GM23338 (cell line): ENCODE measurements around the gene MMAB. TPM values are rescaled to one million over a fixed set of nuclear protein-coding genes. Genes with fewer than 3 reads are reported as not detected.

Experiments used
- ATAC-seq: fragments of 200-7000 bp; cut with Tn5 transposase; 3 replicates; pipeline ENCODE4 v1.9.1; 2020
- DNase-seq: peaks from one replicate; pipeline ENCODE4 v3.0.0-alpha.2; 2015; ENCODE audit warnings: low spot score
- H2AFZ ChIP-seq: fragments of 200-600 bp; sonication (generic); 2 replicates; pipeline ENCODE4 v1.8.0; 2016; ENCODE audit warnings: antibody characterized with exemption, mild to moderate bottlenecking, moderate library complexity
- H3F3A ChIP-seq: fragments of 200-600 bp; sonication (generic); replicated peaks from 2 replicates; pipeline ENCODE4 v1.8.0; 2017; ENCODE audit warnings: antibody characterized with exemption, mixed run types, low read depth
- H3K27ac ChIP-seq: fragments of 200-600 bp; sonication (generic); 2 replicates; pipeline ENCODE4 v1.6.1; 2016; ENCODE audit warnings: low read depth
- H3K27me3 ChIP-seq: fragments of 200-600 bp; sonication (generic); 2 replicates; pipeline ENCODE4 v1.8.0; 2016; ENCODE audit warnings: mild to moderate bottlenecking, mixed run types, moderate library complexity; ENCODE audit not compliant: insufficient read depth
- H3K36me3 ChIP-seq: fragments of 200-600 bp; sonication (generic); 2 replicates; pipeline ENCODE4 v1.8.0; 2016; ENCODE audit warnings: mild to moderate bottlenecking; ENCODE audit not compliant: insufficient read depth
- H3K4me1 ChIP-seq: fragments of 200-600 bp; sonication (generic); 2 replicates; pipeline ENCODE4 v1.8.0; 2016; ENCODE audit warnings: mild to moderate bottlenecking, moderate library complexity; ENCODE audit not compliant: insufficient read depth
- H3K4me2 ChIP-seq: fragments of 200-600 bp; sonication (generic); 2 replicates; pipeline ENCODE4 v1.7.1; 2017; ENCODE audit warnings: mixed run types
- H3K4me3 ChIP-seq: fragments of 200-600 bp; sonication (generic); 2 replicates; pipeline ENCODE4 v1.6.1; 2016; ENCODE audit warnings: mixed run types
- H3K79me2 ChIP-seq: fragments of 200-600 bp; sonication (generic); replicated peaks from 2 replicates; pipeline ENCODE4 v1.8.0; 2017; ENCODE audit warnings: mild to moderate bottlenecking; ENCODE audit not compliant: insufficient read depth
- H3K9me2 ChIP-seq: fragments of 200-600 bp; sonication (generic); 2 replicates; pipeline ENCODE4 v1.8.0; 2017; ENCODE audit not compliant: insufficient read depth
- H4K20me1 ChIP-seq: fragments of 200-600 bp; sonication (generic); replicated peaks from 2 replicates; pipeline ENCODE4 v1.8.0; 2017; ENCODE audit warnings: mild to moderate bottlenecking; ENCODE audit not compliant: insufficient read depth
- H3K27ac Mint-ChIP-seq: 2 replicates; pipeline ENCODE4 v1.8.0; 2020; ENCODE audit warnings: inconsistent platforms, mild to moderate bottlenecking, moderate library complexity, mixed read lengths
- H3K27me3 Mint-ChIP-seq: 3 replicates; pipeline ENCODE4 v1.8.0; 2022; ENCODE audit warnings: low read depth, mild to moderate bottlenecking, moderate library complexity, mixed read lengths, inconsistent platforms; ENCODE audit not compliant: insufficient read depth, poor library complexity
- H3K36me3 Mint-ChIP-seq: 3 replicates; pipeline ENCODE4 v1.8.0; 2021; ENCODE audit warnings: low read depth, mild to moderate bottlenecking, inconsistent platforms, moderate library complexity, mixed read lengths
- H3K4me1 Mint-ChIP-seq: 3 replicates; pipeline ENCODE4 v1.8.0; 2020; ENCODE audit warnings: mild to moderate bottlenecking, inconsistent platforms, mixed read lengths
- H3K4me3 Mint-ChIP-seq: 3 replicates; pipeline ENCODE4 v1.8.0; 2021; ENCODE audit warnings: moderate library complexity, mild to moderate bottlenecking, inconsistent platforms, mixed read lengths
- H3K9me3 Mint-ChIP-seq: 3 replicates; pipeline ENCODE4 v1.8.0; 2020; ENCODE audit warnings: moderate library complexity, mild to moderate bottlenecking, inconsistent platforms, mixed read lengths
- ETS1 ChIP-seq: IDR thresholded peaks from 2 replicates; pipeline ENCODE4 v1.6.1; 2016; ENCODE audit warnings: antibody characterized with exemption
- EZH2 ChIP-seq: fragments of 200-600 bp; sonication (generic); IDR thresholded peaks from one replicate; pipeline ENCODE4 v1.8.0; 2017; ENCODE audit warnings: antibody characterized with exemption, mild to moderate bottlenecking, low read depth; ENCODE audit not compliant: unreplicated experiment
- EZH2phosphoT487 ChIP-seq: fragments of 200-600 bp; sonication (generic); IDR thresholded peaks from one replicate; pipeline ENCODE4 v1.8.1; 2018; ENCODE audit warnings: antibody characterized with exemption; ENCODE audit not compliant: unreplicated experiment
- JUNB ChIP-seq: IDR thresholded peaks from one replicate; pipeline ENCODE4 v1.6.1; 2016; ENCODE audit warnings: antibody characterized with exemption; ENCODE audit not compliant: unreplicated experiment
- NANOG ChIP-seq: IDR thresholded peaks from 2 replicates; pipeline ENCODE4 v1.6.1; 2016; ENCODE audit warnings: antibody characterized with exemption, borderline replicate concordance
- STAT1 ChIP-seq: IDR thresholded peaks from one replicate; pipeline ENCODE4 v1.6.1; 2016; ENCODE audit warnings: antibody characterized with exemption; ENCODE audit not compliant: unreplicated experiment
- ZNF114 ChIP-seq: fragments of 250-450 bp; sonication (Bioruptor Pico); IDR thresholded peaks from 2 replicates; pipeline ENCODE4 v1.5.0; 2020; ENCODE audit warnings: mild to moderate bottlenecking, moderate library complexity
- ZNF331 ChIP-seq: fragments of 250-450 bp; sonication (Bioruptor Pico); IDR thresholded peaks from 2 replicates; pipeline ENCODE4 v1.5.0; 2020; ENCODE audit warnings: low read depth, mild to moderate bottlenecking, moderate library complexity
- ZNF462 ChIP-seq: fragments of 250-450 bp; sonication (Bioruptor Pico); IDR thresholded peaks from 2 replicates; pipeline ENCODE4 v1.5.0; 2020; ENCODE audit warnings: mild to moderate bottlenecking, moderate library complexity
- polyA plus RNA-seq: library from polyadenylated mRNA; unstranded; fragments of >200 nt; fragmentation: Nextera tagmentation; extraction: Ambion mirVana; gene quantifications from 2 replicates; pipeline ENCODE4 v1.2.1, GENCODE V29; 2016
- total RNA-seq: library from RNA; depleted of rRNA; stranded (reverse); fragments of >200 nt; shearing (Covaris generic); gene quantifications from 2 replicates; pipeline ENCODE4 v1.2.3, GENCODE V29; 2014

Gene MMAB
- total and polyA plus RNA-seq, 2 experiments from 2014 or later: 24.7 to 38.5 TPM

GRCh38 chr12:109581334-109581691 lies 8.0 kb upstream of the MMAB start:
- H3K4me3 ChIP-seq: no peak overlapping the region
- no peaks in the 10 kb centered on the region; the same call in 1 of the 2 replicates for H4K20me1 ChIP-seq
- DNase-seq (no peak), ATAC-seq (no peak)
- no peaks in the 10 kb centered on the region for H3K4me1 ChIP-seq
- peaks cover 20% of the 10 kb centered on the region for H3K36me3 ChIP-seq
- Mint-ChIP-seq H3K9me3 (no peaks in the 10 kb centered on the region), H3K4me1 (peaks cover 2% of the 10 kb centered on the region; the same call in 1 of the 3 replicates), H3K4me3 (no peak overlapping the region), H3K27ac (no peak overlapping the region), H3K27me3 (peaks cover 8% of the 10 kb centered on the region), H3K36me3 (peaks cover 58% of the 10 kb centered on the region)
- peaks cover 5% of the 10 kb centered on the region; the same call in 1 of the 2 replicates for H3K79me2 ChIP-seq
- no peaks in the 10 kb centered on the region for H3K27me3 ChIP-seq
- no peak for TF ChIP-seq EZH2
- no peak for TF ChIP-seq EZH2phosphoT487
- TF ChIP-seq NANOG: no peak
- no peak for TF ChIP-seq ZNF114 (CRISPR knock-in tag)
- TF ChIP-seq ZNF462: no peak
- no peak for TF ChIP-seq ZNF331 (CRISPR knock-in tag)
- TF ChIP-seq JUNB: no peak
- no peak for TF ChIP-seq ETS1
- TF ChIP-seq STAT1: no peak
- no peaks in the 10 kb centered on the region for H3K9me2 ChIP-seq
- no peaks in the 10 kb centered on the region for H3F3A ChIP-seq
- no peak overlapping the region for H3K27ac ChIP-seq
- no peak overlapping the region for H2AFZ ChIP-seq
- no peak overlapping the region for H3K4me2 ChIP-seq
